WTC11 (cell line): ENCODE data around the gene TLCD3B.

Source experiments
- CBFB ChIP-seq: sonication (generic); formaldehyde crosslinking; IDR thresholded peaks from 2 replicates; pipeline ENCODE4 v1.8.1; 2022; ENCODE audit warnings: mild to moderate bottlenecking, low read depth, missing genetic modification reagents
- CDX4 ChIP-seq: fragments of 250-450 bp; sonication (Bioruptor Pico); IDR thresholded peaks from 2 replicates; pipeline ENCODE4 v1.9.0; 2021; ENCODE audit warnings: moderate library complexity, mild to moderate bottlenecking, inconsistent platforms, borderline replicate concordance
- CTCF ChIP-seq: fragments of 200-600 bp; IDR thresholded peaks from 2 replicates; pipeline ENCODE4 v1.8.0; 2022; ENCODE audit warnings: antibody characterized with exemption
- ZNF281 ChIP-seq: sonication (generic); formaldehyde crosslinking; IDR thresholded peaks from 2 replicates; pipeline ENCODE4 v1.8.0; 2023; ENCODE audit warnings: mild to moderate bottlenecking, missing genetic modification reagents

- TF ChIP-seq CDX4 (no peak), CTCF (no peak), ZNF281 (CRISPR knock-in tag) (no peak), CBFB (CRISPR knock-in tag) (no peak)
Measured at GRCh38 chr16:29975134-29975538, 55.9 kb downstream of the TLCD3B start.
